ENCODE data around the gene PCSK5. TPM values are rescaled to one million over a fixed set of nuclear protein-coding genes. Genes with fewer than 3 reads are reported as not detected.
"Not testable (repeated sequence)": the region's sequence is repeated elsewhere in the genome, so short reads cannot be mapped to it uniquely, and the experiment has no call there.

Gene PCSK5
- total and polyA plus RNA-seq, 4 donors, result 5.1 to 47.5 (median 22.0) TPM

GRCh38 chr9:75892216-75892911 is 1.9 kb downstream of the PCSK5 start:
- Histone ChIP-seq H3K27me3 (ENCODE audit: control insufficient read depth in 1 of 2, insufficient read depth in 2 of 2, low read length in 1 of 2) (no peaks in the 10 kb centered on the region), H3K9me3 (ENCODE audit: control insufficient read depth, low read length) (no peaks in the 10 kb centered on the region), H3K4me3 (ENCODE audit: low read length in 2 of 2) (peak overlapping the region; percentile 86 to 87), H3K36me3 (ENCODE audit: control insufficient read depth in 1 of 2, insufficient read depth in 2 of 2, low read length in 1 of 2) (no peaks in the 10 kb centered on the region), H3K4me1 (ENCODE audit: control insufficient read depth in 1 of 2, insufficient read depth in 2 of 2, low read length in 2 of 2) (peaks cover 2 to 10% of the 10 kb centered on the region in 2 donors), H3K27ac (ENCODE audit: low read depth in 1 of 2, low read length in 2 of 2) (peak overlapping the region in 1 of 2 donors; percentile 78)
- WGBS, 2 donors, result 0 to 1% methylated on average over 31 of the region's 31 CpGs
- intact Hi-C loops (cut with DNase I), result loop anchor here (1.0 to 5.0 kb wide), 4 partner anchors 110 to 405 kb away; no protein-coding TSS in a partner anchor
- ATAC-seq (ENCODE audit: low FRiP score) (peak; percentile 16), DNase-seq (peak; percentile 73 to 83)

GRCh38 chr9:75893106-75893505 is 2.6 kb downstream of the PCSK5 start:
- H3K9me3 ChIP-seq (ENCODE audit: control insufficient read depth, low read length), result no peaks in the 10 kb centered on the region
- intact Hi-C loops (cut with DNase I), result loop anchor here (5.0 kb wide), 3 partner anchors 109 to 404 kb away; no protein-coding TSS in a partner anchor
- ATAC-seq (ENCODE audit: low FRiP score) (no peak), DNase-seq (no peak)
- no peaks in the 10 kb centered on the region for H3K27me3 ChIP-seq (ENCODE audit: control insufficient read depth in 1 of 2, insufficient read depth in 2 of 2, low read length in 1 of 2)
- peaks cover 2 to 10% of the 10 kb centered on the region in 2 donors for H3K4me1 ChIP-seq (ENCODE audit: control insufficient read depth in 1 of 2, insufficient read depth in 2 of 2, low read length in 2 of 2)
- H3K36me3 ChIP-seq (ENCODE audit: control insufficient read depth in 1 of 2, insufficient read depth in 2 of 2, low read length in 1 of 2), result no peaks in the 10 kb centered on the region
- H3K27ac ChIP-seq (ENCODE audit: low read depth in 1 of 2, low read length in 2 of 2), result no peak overlapping the region
- H3K4me3 ChIP-seq (ENCODE audit: low read length in 2 of 2), result peak overlapping the region; percentile 86 to 87
- 25 to 31% methylated on average over 3 of the region's 3 CpGs for WGBS, 2 donors

- intact Hi-C loops (cut with DNase I), result loop anchor here (5.0 kb wide), 3 partner anchors 108 to 403 kb away; no protein-coding TSS in a partner anchor
- WGBS, 2 donors, result 64 to 79% methylated on average over 3 of the region's 3 CpGs
- no peaks in the 10 kb centered on the region for H3K9me3 ChIP-seq (ENCODE audit: control insufficient read depth, low read length)
These were observed 4.1 kb downstream of the PCSK5 start for GRCh38 chr9:75894566-75894965.

GRCh38 chr9:75895112-75895511 is 4.6 kb downstream of the PCSK5 start:
- WGBS, 2 donors, result 84 to 90% methylated on average over 3 of the region's 3 CpGs

More at GRCh38 chr9:75894566-75894965, 4.1 kb downstream of the PCSK5 start:
- no peak for DNase-seq
- no peak overlapping the region for H3K27ac ChIP-seq (ENCODE audit: low read depth in 1 of 2, low read length in 2 of 2)
- ATAC-seq (ENCODE audit: low FRiP score), result no peak
- H3K4me1 ChIP-seq (ENCODE audit: control insufficient read depth in 1 of 2, insufficient read depth in 2 of 2, low read length in 2 of 2), result peaks cover 1 to 10% of the 10 kb centered on the region in 2 donors
- H3K4me3 ChIP-seq (ENCODE audit: low read length in 2 of 2), result no peak overlapping the region
- no peaks in the 10 kb centered on the region for H3K36me3 ChIP-seq (ENCODE audit: control insufficient read depth in 1 of 2, insufficient read depth in 2 of 2, low read length in 1 of 2)
- no peaks in the 10 kb centered on the region for H3K27me3 ChIP-seq (ENCODE audit: control insufficient read depth in 1 of 2, insufficient read depth in 2 of 2, low read length in 1 of 2)

GRCh38 chr9:75896193-75896592 is 5.7 kb downstream of the PCSK5 start:
- Histone ChIP-seq H3K27me3 (ENCODE audit: control insufficient read depth in 1 of 2, insufficient read depth in 2 of 2, low read length in 1 of 2) (no peaks in the 10 kb centered on the region), H3K4me1 (ENCODE audit: control insufficient read depth in 1 of 2, insufficient read depth in 2 of 2, low read length in 2 of 2) (peaks cover 2 to 14% of the 10 kb centered on the region in 2 donors), H3K36me3 (ENCODE audit: control insufficient read depth in 1 of 2, insufficient read depth in 2 of 2, low read length in 1 of 2) (no peaks in the 10 kb centered on the region), H3K9me3 (ENCODE audit: control insufficient read depth, low read length) (no peaks in the 10 kb centered on the region), H3K27ac (ENCODE audit: low read depth in 1 of 2, low read length in 2 of 2) (no peak overlapping the region), H3K4me3 (ENCODE audit: low read length in 2 of 2) (no peak overlapping the region)
- no peak for DNase-seq
- intact Hi-C loops (cut with DNase I), result no loop called here
- 30 to 51% methylated on average over 3 of the region's 3 CpGs for WGBS, 2 donors
- no peak for ATAC-seq (ENCODE audit: low FRiP score)

More at GRCh38 chr9:75895112-75895511, 4.6 kb downstream of the PCSK5 start:
- H3K27ac ChIP-seq (ENCODE audit: low read depth in 1 of 2, low read length in 2 of 2), result no peak overlapping the region
- DNase-seq, result no peak
- H3K27me3 ChIP-seq (ENCODE audit: control insufficient read depth in 1 of 2, insufficient read depth in 2 of 2, low read length in 1 of 2), result no peaks in the 10 kb centered on the region
- no peaks in the 10 kb centered on the region for H3K9me3 ChIP-seq (ENCODE audit: control insufficient read depth, low read length)
- H3K4me3 ChIP-seq (ENCODE audit: low read length in 2 of 2), result no peak overlapping the region
- intact Hi-C loops (cut with DNase I), result no loop called here
- H3K36me3 ChIP-seq (ENCODE audit: control insufficient read depth in 1 of 2, insufficient read depth in 2 of 2, low read length in 1 of 2), result no peaks in the 10 kb centered on the region
- no peak for ATAC-seq (ENCODE audit: low FRiP score)
- peaks cover 0 to 14% of the 10 kb centered on the region in 2 donors for H3K4me1 ChIP-seq (ENCODE audit: control insufficient read depth in 1 of 2, insufficient read depth in 2 of 2, low read length in 2 of 2)

- not testable (repeated sequence) for ATAC-seq (ENCODE audit: low FRiP score)
These were observed 10.5 kb downstream of the PCSK5 start for GRCh38 chr9:75900893-75901524.

GRCh38 chr9:75903785-75904360 is 13.4 kb downstream of the PCSK5 start:
- no peak for DNase-seq
- H3K27ac ChIP-seq (ENCODE audit: low read depth in 1 of 2, low read length in 2 of 2), result no peak overlapping the region
- peaks cover 5 to 18% of the 10 kb centered on the region in 2 donors for H3K4me1 ChIP-seq (ENCODE audit: control insufficient read depth in 1 of 2, insufficient read depth in 2 of 2, low read length in 2 of 2)
- intact Hi-C loops (cut with DNase I), result loop anchor here in 1 of 2 donors (10.0 kb wide), 1 partner anchor 131 kb away; no protein-coding TSS in a partner anchor
- no peak for ATAC-seq (ENCODE audit: low FRiP score)
- H3K4me3 ChIP-seq (ENCODE audit: low read length in 2 of 2), result no peak overlapping the region
- no peaks in the 10 kb centered on the region for H3K27me3 ChIP-seq (ENCODE audit: control insufficient read depth in 1 of 2, insufficient read depth in 2 of 2, low read length in 1 of 2)
- H3K36me3 ChIP-seq (ENCODE audit: control insufficient read depth in 1 of 2, insufficient read depth in 2 of 2, low read length in 1 of 2), result no peaks in the 10 kb centered on the region
- H3K9me3 ChIP-seq (ENCODE audit: control insufficient read depth, low read length), result no peaks in the 10 kb centered on the region
- WGBS, 2 donors, result 29 to 38% methylated on average over 5 of the region's 5 CpGs

More at GRCh38 chr9:75900893-75901524, 10.5 kb downstream of the PCSK5 start:
- H3K9me3 ChIP-seq (ENCODE audit: control insufficient read depth, low read length); H3K27me3 ChIP-seq (ENCODE audit: control insufficient read depth in 1 of 2, insufficient read depth in 2 of 2, low read length in 1 of 2); H3K27ac ChIP-seq (ENCODE audit: low read depth in 1 of 2, low read length in 2 of 2); DNase-seq; H3K36me3 ChIP-seq (ENCODE audit: control insufficient read depth in 1 of 2, insufficient read depth in 2 of 2, low read length in 1 of 2); H3K4me3 ChIP-seq (ENCODE audit: low read length in 2 of 2); H3K4me1 ChIP-seq (ENCODE audit: control insufficient read depth in 1 of 2, insufficient read depth in 2 of 2, low read length in 2 of 2): not testable (repeated sequence)
- WGBS, 2 donors, result 89 to 92% methylated on average over 7 of the region's 7 CpGs
- intact Hi-C loops (cut with DNase I), result loop anchor here in 1 of 2 donors (10.0 kb wide), 1 partner anchor 134 kb away; no protein-coding TSS in a partner anchor

- no peak for ATAC-seq (ENCODE audit: low FRiP score)
- Histone ChIP-seq H3K27me3 (ENCODE audit: control insufficient read depth in 1 of 2, insufficient read depth in 2 of 2, low read length in 1 of 2) (no peaks in the 10 kb centered on the region), H3K27ac (ENCODE audit: low read depth in 1 of 2, low read length in 2 of 2) (no peak overlapping the region), H3K4me1 (ENCODE audit: control insufficient read depth in 1 of 2, insufficient read depth in 2 of 2, low read length in 2 of 2) (peaks cover 5 to 18% of the 10 kb centered on the region in 2 donors), H3K4me3 (ENCODE audit: low read length in 2 of 2) (no peak overlapping the region), H3K36me3 (ENCODE audit: control insufficient read depth in 1 of 2, insufficient read depth in 2 of 2, low read length in 1 of 2) (no peaks in the 10 kb centered on the region), H3K9me3 (ENCODE audit: control insufficient read depth, low read length) (no peaks in the 10 kb centered on the region)
- no peak for DNase-seq
- intact Hi-C loops (cut with DNase I), result loop anchor here in 1 of 2 donors (10.0 kb wide), 1 partner anchor 130 kb away; no protein-coding TSS in a partner anchor
These were observed 13.9 kb downstream of the PCSK5 start for GRCh38 chr9:75904364-75904763.
